ENCODE data around the gene CCT3. TPM values are rescaled to one million over a fixed set of nuclear protein-coding genes. Genes with fewer than 3 reads are reported as not detected.

The CCT3 gene
- total RNA-seq: 100 to 1,000 TPM; 332 to 349 TPM

DNA sequence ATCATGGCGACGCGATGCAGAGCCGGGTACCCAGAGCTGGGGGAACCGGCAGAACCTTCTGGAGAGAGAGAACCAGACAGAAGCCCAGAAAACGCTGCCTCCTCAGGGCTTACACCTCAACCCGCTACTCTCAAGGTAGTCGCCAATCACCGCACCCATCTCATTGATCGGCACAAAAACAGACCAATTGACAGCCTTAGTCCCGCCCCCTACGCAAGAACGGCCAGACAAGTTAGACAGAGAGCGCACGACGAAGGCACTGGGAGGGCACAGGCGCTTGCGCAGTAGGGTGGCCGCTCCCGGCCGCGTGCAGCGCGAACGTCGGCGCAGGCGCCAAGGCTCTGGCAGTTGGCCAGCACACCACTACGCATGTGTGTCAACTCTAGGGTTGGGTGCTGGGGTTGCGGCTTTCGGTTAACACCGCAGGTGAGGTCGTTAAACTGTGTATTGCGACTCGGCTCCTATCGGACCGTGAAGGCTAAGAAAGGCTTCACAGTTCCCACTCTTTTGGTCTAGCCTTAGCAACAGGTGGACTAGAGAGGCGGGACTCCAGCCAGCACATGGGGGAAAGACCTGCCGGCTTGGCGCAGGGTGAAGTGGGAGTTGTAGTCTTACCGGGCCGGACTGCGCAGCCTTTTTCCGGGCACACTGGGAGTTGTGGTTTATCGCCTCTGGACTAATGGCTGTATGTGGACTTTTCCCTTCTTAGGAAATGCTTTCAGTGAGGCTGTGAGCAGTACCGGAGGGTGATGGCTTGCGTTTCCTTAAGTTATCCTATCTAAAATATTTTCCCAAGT lies at the start of gene CCT3, which contains the start of gene TSACC:
Gene CCT3 (minus strand): TSS at position 113 of the 797 bp plus-strand sequence. CDS start 108 bp downstream, at position 5.
Gene TSACC (plus strand): TSS at position 347 of the 797 bp plus-strand sequence. CDS start 1,232 bp downstream, outside the sequence.
- intact Hi-C loops (cut with micrococcal nuclease): loop anchor here (1.0 to 5.0 kb wide), 17 partner anchors 18 to 428 kb away; partner anchors contain the start of genes GLMP, ISG20L2, KHDC4 and LAMTOR2
- H3K27me3 Mint-ChIP-seq (ENCODE audit: low read depth): no peaks in the 10 kb centered on the region
- DNase-seq: peak; percentile 99
- H3K4me1 Mint-ChIP-seq (ENCODE audit: low read depth): peaks cover 32% of the 10 kb centered on the region
- H3K27ac Mint-ChIP-seq: peak within 1 kb of the TSS; percentile 93
- H3K9me3 Mint-ChIP-seq: no peaks in the 10 kb centered on the region
- peak within 1 kb of the TSS; percentile 97 for H3K4me3 Mint-ChIP-seq
- H3K36me3 Mint-ChIP-seq (ENCODE audit: low read depth): peaks cover 28% of the 10 kb centered on the region
- CTCF ChIA-PET: interaction anchor here (0.8 to 1.6 kb wide), 4 partner anchors 19 to 522 kb away, joined by 3 to 6 read pairs (median 4); no protein-coding TSS in a partner anchor

DNA sequence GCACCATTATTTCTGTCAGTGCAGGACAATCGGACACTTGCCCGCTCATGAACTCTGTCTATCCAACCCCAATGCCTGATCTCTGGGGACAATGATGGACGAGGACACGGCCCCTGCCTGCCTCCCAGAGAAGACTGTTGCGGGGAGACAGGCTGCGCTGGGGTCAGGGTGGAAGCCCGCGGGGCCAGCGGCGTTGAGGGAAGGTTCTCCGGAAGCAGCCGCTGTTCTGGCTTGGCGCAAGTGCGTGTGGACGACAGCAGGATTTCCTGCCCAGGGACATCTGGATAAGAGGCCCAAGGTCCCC lies 49.7 kb upstream of the CCT3 start:
- peaks cover 41% of the 10 kb centered on the region for H3K27me3 Mint-ChIP-seq (ENCODE audit: low read depth)
- H3K9me3 Mint-ChIP-seq: no peaks in the 10 kb centered on the region
- peaks cover 4% of the 10 kb centered on the region for H3K4me1 Mint-ChIP-seq (ENCODE audit: low read depth)
- intact Hi-C loops (cut with micrococcal nuclease): no loop called here
- DNase-seq: no peak
- no peak overlapping the region for H3K4me3 Mint-ChIP-seq
- no peaks in the 10 kb centered on the region for H3K36me3 Mint-ChIP-seq (ENCODE audit: low read depth)
- CTCF ChIA-PET: interaction anchor here (2.7 to 7.4 kb wide), 3 partner anchors 42 to 60 kb away, joined by 20 to 348 read pairs (median 111); no protein-coding TSS in a partner anchor
- no peak overlapping the region for H3K27ac Mint-ChIP-seq

DNA sequence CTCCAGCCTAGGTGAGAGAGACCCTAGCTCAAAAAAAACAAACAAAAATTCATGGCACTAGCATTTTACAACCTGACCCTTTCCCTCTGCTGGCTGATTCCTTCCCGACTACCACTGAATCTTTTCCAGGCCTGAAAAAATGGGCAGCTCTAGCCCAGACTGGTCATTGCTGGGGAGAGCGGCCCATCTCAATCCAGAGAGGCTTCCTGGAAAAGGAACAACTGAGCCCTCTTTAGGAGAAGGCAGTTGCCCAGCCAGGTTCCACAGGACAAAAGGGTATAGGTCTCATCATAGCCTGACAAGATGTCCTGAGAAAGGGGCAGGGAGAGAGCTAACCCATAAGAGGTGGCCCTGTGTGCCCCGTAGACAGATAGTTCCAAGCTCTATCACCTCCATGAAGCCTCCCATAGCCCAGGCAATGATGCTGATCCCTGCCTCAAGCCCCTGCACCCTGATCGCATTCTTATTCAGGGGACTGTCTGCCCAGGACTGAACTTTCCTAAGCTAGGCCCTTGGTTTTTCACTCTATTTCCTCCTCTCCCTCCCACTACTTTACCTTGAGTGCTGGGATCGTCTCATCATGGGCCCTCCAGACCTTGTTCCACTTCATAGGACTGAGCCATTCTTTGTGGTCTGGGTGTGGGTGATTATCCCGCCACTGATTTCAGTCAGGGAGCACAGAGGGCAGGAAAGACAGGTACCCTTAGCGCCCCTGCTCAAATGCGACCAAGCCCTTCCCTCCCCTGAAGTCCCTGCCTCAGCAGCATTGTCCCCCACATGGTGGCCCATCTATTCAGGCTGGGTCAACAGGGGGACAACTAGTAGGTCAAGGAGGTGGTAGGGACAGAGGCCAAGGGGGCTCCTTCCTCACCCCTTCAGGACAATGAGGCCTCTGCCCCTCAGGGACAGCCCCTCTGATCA lies 49.1 kb upstream of the CCT3 start:
- H3K4me1 Mint-ChIP-seq (ENCODE audit: low read depth): peaks cover 4% of the 10 kb centered on the region
- CTCF ChIA-PET: interaction anchor here (0.6 to 7.4 kb wide), 19 partner anchors 9 to 239 kb away, joined by 3 to 348 read pairs (median 5); partner anchors contain the start of genes SMG5 and TTC24
- H3K27me3 Mint-ChIP-seq (ENCODE audit: low read depth): peaks cover 41% of the 10 kb centered on the region
- no peak overlapping the region for H3K4me3 Mint-ChIP-seq
- no peaks in the 10 kb centered on the region for H3K9me3 Mint-ChIP-seq
- H3K36me3 Mint-ChIP-seq (ENCODE audit: low read depth): no peaks in the 10 kb centered on the region
- intact Hi-C loops (cut with micrococcal nuclease): no loop called here
- no peak overlapping the region for H3K27ac Mint-ChIP-seq
- DNase-seq: no peak

DNA sequence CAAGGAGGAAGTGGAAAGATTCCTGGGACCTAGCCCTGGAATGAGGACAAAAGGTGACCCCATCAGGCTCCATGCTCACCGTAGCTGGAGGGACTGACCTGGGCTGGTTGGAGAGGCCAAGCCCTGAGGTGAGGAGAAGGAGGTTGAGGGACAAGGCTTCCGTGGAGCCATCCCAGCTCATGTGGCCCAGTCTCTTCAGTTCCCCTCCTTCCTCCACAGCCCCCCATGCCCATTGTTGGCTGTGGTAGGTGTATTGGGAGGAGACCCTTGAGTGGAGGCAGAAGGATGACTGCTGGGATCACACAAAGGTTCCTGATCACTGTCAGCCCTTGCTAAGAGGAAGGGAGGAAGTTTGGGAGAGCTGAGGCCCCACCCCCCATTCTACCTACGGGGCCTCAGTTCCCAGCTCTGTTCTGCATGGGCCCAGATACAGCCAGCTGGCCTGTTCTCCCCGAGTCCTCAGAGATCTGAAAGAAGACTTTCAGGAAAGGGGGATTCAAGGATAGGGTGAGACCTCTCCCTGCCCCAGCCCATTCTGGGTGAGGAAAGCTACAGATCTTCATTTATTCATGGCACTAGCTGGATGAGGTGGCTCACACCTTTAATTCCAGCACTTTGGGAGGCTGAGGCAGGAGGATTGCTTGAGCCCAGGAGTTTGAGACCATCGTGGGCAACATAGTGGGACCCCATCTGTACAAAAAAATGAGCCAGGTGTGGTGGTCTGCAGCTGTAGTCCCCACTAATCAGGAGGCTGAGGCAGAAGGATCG lies 48.2 kb upstream of the CCT3 start:
- Mint-ChIP-seq H3K4me1 (ENCODE audit: low read depth) (peaks cover 4% of the 10 kb centered on the region), H3K27me3 (ENCODE audit: low read depth) (peaks cover 41% of the 10 kb centered on the region), H3K9me3 (no peaks in the 10 kb centered on the region), H3K4me3 (no peak overlapping the region), H3K27ac (no peak overlapping the region), H3K36me3 (ENCODE audit: low read depth) (no peaks in the 10 kb centered on the region)
- intact Hi-C loops (cut with micrococcal nuclease): no loop called here
- no peak for DNase-seq
- CTCF ChIA-PET: interaction anchor here (0.6 to 7.4 kb wide), 61 partner anchors 10 to 324 kb away, joined by 3 to 348 read pairs (median 5); partner anchors contain the start of genes TMEM79 and TTC24

DNA sequence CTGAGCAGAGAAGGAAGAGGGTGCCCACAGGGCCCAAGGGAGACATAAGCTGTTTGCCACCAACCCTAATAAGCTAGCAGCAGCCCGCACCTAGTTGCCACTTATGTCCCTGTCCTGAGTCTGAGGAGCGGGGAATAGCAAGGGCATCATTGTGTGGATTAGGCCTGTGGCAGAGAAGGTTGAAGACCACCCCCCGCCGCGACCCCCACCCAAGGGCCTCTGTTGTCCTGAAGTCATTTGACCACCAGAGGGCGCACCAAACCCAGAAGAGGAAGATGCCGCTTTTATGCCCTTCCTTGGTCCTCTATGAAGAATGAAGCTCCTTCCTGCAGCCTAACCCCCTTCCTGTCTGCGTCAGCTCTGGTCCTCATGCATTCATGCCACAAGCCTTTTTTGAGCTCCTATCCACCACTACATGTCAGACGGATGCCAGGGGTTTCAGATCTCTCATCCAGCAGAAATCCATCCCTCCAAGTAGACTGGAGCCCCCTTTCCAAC lies 47.5 kb upstream of the CCT3 start:
- H3K4me1 Mint-ChIP-seq (ENCODE audit: low read depth): peaks cover 4% of the 10 kb centered on the region
- no peaks in the 10 kb centered on the region for H3K36me3 Mint-ChIP-seq (ENCODE audit: low read depth)
- intact Hi-C loops (cut with micrococcal nuclease): loop anchor here (1.0 to 2.0 kb wide), 3 partner anchors 33 to 223 kb away; no protein-coding TSS in a partner anchor
- H3K27ac Mint-ChIP-seq: no peak overlapping the region
- peak; percentile 87 for DNase-seq
- no peak overlapping the region for H3K4me3 Mint-ChIP-seq
- CTCF ChIA-PET: interaction anchor here (0.6 to 7.4 kb wide), 57 partner anchors 10 to 323 kb away, joined by 3 to 348 read pairs (median 5); partner anchors contain the start of genes TMEM79 and TTC24
- no peaks in the 10 kb centered on the region for H3K9me3 Mint-ChIP-seq
- peaks cover 40% of the 10 kb centered on the region for H3K27me3 Mint-ChIP-seq (ENCODE audit: low read depth)

DNA sequence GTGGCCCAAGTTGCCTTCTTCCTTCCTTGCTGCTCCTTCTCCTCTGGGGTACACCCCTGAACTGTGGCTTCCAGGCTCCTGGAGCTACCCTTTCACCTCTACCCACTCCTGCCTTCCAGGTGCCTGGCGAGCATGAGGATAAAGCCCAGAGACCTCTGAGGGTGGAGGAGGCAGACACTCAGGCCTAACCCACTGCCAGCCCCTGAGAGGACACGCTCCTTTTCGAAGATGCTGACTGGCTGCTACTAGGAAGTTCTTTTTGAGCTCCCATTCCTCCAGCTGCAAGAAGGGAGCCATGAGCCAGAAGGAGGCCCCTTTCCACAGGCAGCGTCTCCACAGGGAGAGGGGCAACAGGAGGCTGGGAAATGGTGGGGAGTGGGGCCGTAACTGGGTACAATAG lies 46.6 kb upstream of the CCT3 start:
- no peaks in the 10 kb centered on the region for H3K36me3 Mint-ChIP-seq (ENCODE audit: low read depth)
- DNase-seq: no peak
- no peak overlapping the region for H3K27ac Mint-ChIP-seq
- CTCF ChIA-PET: interaction anchor here (0.5 to 7.4 kb wide), 17 partner anchors 9 to 446 kb away, joined by 3 to 348 read pairs (median 12); no protein-coding TSS in a partner anchor
- peaks cover 4% of the 10 kb centered on the region for H3K4me1 Mint-ChIP-seq (ENCODE audit: low read depth)
- H3K9me3 Mint-ChIP-seq: no peaks in the 10 kb centered on the region
- no peak overlapping the region for H3K4me3 Mint-ChIP-seq
- intact Hi-C loops (cut with micrococcal nuclease): loop anchor here (1.0 to 2.0 kb wide), 3 partner anchors 34 to 224 kb away; no protein-coding TSS in a partner anchor
- H3K27me3 Mint-ChIP-seq (ENCODE audit: low read depth): peaks cover 33% of the 10 kb centered on the region

DNA sequence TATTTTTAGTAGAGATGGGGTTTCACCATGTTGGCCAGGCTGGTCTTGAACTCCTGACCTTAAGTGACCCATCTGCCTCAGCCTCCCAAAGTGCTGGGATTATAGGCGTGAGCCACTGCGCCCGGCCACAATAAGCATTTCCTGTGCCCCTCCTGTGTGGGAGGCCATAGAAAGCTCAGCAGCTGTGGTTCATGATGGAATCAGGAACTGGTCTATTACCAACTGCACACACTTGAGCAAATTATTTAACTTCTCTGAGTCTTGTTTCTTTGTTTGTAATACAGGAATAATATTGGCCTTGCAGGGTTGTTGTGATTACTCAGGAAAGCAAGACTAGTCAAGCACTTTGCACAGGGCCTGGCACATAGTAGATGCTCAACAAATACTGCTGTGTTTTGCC lies 45.9 kb upstream of the CCT3 start:
- peaks cover 4% of the 10 kb centered on the region for H3K4me1 Mint-ChIP-seq (ENCODE audit: low read depth)
- intact Hi-C loops (cut with micrococcal nuclease): loop anchor here (2.0 kb wide), 1 partner anchor 35 kb away; no protein-coding TSS in a partner anchor
- no peak overlapping the region for H3K27ac Mint-ChIP-seq
- DNase-seq: no peak
- H3K36me3 Mint-ChIP-seq (ENCODE audit: low read depth): no peaks in the 10 kb centered on the region
- peaks cover 29% of the 10 kb centered on the region for H3K27me3 Mint-ChIP-seq (ENCODE audit: low read depth)
- CTCF ChIA-PET: interaction anchor here (0.9 to 7.4 kb wide), 9 partner anchors 12 to 224 kb away, joined by 3 to 348 read pairs (median 18); no protein-coding TSS in a partner anchor
- H3K9me3 Mint-ChIP-seq: no peaks in the 10 kb centered on the region
- H3K4me3 Mint-ChIP-seq: no peak overlapping the region

DNA sequence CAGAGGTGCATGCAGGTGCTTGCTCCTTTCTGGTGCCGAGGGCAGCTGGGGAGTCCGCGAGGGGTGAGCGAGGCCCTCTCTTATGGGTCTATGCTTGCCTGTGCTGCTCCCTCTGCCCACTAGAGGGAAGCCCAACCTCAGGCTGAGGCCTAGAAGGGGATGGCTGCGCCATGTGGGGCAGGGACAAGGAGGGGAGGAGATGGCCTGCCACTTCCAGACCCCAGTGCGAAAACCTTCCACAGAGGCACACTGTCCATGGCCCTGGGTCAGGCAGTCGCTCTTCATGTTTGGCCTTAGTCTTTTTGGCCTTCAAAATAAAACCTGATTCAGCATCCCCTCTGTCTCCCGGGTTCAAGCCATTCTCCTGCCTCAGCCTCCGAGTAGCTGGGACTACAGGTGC lies 44.9 kb upstream of the CCT3 start:
- no peaks in the 10 kb centered on the region for H3K36me3 Mint-ChIP-seq (ENCODE audit: low read depth)
- H3K4me1 Mint-ChIP-seq (ENCODE audit: low read depth): peaks cover 4% of the 10 kb centered on the region
- H3K4me3 Mint-ChIP-seq: no peak overlapping the region
- CTCF ChIA-PET: interaction anchor here (0.6 to 7.4 kb wide), 10 partner anchors 10 to 549 kb away, joined by 3 to 348 read pairs (median 12); no protein-coding TSS in a partner anchor
- no peak overlapping the region for H3K27ac Mint-ChIP-seq
- peaks cover 21% of the 10 kb centered on the region for H3K27me3 Mint-ChIP-seq (ENCODE audit: low read depth)
- DNase-seq: peak; percentile 75
- no peaks in the 10 kb centered on the region for H3K9me3 Mint-ChIP-seq
- intact Hi-C loops (cut with micrococcal nuclease): no loop called here

DNA sequence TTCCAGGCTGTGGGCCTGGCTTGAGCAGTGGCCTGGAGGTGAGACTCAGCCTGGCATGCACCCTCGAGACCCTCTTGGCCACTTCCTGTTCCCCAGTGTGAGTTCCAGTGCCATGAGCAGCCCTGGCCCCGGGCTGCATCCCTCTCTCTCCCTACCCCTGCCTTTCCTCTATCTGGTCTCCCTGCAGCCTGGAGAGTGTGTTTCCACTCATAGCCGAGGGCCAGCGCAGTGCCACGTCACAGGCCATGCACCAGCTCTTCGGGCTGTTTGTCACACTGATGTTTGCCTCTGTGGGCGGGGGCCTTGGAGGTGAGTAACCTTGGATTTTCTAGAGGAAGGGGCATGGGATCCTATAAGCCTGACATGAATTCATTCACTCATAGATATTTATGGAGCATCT lies 44.5 kb upstream of the CCT3 start:
- peaks cover 17% of the 10 kb centered on the region for H3K27me3 Mint-ChIP-seq (ENCODE audit: low read depth)
- no peak overlapping the region for H3K27ac Mint-ChIP-seq

DNA sequence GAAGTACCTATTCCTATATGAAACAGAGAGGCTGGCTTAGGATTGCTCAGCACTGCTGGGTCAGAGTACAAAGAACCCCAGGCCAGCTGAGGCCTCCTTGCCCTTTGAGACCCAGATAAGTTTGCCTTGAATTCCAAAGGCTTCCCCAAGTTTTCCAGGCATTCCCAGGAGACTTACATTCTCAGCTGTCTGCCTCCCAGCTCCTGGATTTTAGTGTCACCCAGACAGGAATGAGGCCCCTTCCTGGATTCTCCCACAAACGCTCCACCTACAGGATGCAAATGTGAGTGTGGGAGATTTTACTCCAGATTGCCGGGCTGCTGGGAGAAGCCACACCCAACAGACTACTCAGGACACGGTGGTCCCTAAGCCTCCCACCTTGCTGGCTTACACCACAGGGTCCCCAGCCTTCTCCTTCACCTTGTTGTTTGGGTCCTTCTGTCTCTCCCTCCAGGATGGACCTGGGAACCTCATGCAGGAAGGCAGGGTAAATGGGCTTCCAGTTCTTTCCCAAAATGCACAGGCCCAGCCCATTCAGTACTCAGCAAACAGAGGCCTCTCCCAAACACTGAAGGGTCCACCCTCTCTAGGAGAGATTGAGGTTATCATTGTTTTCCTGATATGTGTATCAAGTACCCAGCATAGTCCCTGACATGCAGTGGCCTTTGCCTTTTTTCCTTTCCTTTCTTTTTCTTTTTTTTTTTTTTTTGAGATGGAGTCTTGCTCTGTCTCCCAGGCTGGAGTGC lies 41.5 kb upstream of the CCT3 start:
- Mint-ChIP-seq H3K36me3 (ENCODE audit: low read depth) (no peaks in the 10 kb centered on the region), H3K4me1 (ENCODE audit: low read depth) (no peaks in the 10 kb centered on the region)

More for the DNA sequence above, 44.5 kb upstream of the CCT3 start:
- Mint-ChIP-seq H3K4me1 (ENCODE audit: low read depth) (peaks cover 4% of the 10 kb centered on the region), H3K4me3 (no peak overlapping the region), H3K9me3 (no peaks in the 10 kb centered on the region), H3K36me3 (ENCODE audit: low read depth) (no peaks in the 10 kb centered on the region)
- CTCF ChIA-PET: interaction anchor here (0.6 to 7.4 kb wide), 7 partner anchors 10 to 241 kb away, joined by 3 to 348 read pairs (median 38); no protein-coding TSS in a partner anchor
- no peak for DNase-seq
- intact Hi-C loops (cut with micrococcal nuclease): no loop called here

More for the DNA sequence above, 41.5 kb upstream of the CCT3 start:
- no peak overlapping the region for H3K4me3 Mint-ChIP-seq
- H3K27me3 Mint-ChIP-seq (ENCODE audit: low read depth): no peaks in the 10 kb centered on the region
- CTCF ChIA-PET: interaction anchor here (0.6 to 2.3 kb wide), 4 partner anchors 18 to 230 kb away, joined by 3 to 10 read pairs (median 4); no protein-coding TSS in a partner anchor
- intact Hi-C loops (cut with micrococcal nuclease): no loop called here
- H3K9me3 Mint-ChIP-seq: no peaks in the 10 kb centered on the region
- DNase-seq: no peak
- no peak overlapping the region for H3K27ac Mint-ChIP-seq
